DMS114 treated with DMSO at 0.1 percent for 48 hours (cell line): Measurements from ENCODE around the gene TEX101.

ENCODE experiments used
- DNase-seq: peaks from one replicate; lab custom pipeline; 2025; ENCODE audit not compliant: unreplicated experiment; lab: John Stamatoyannopoulos, UW

The TEX101 gene

DNA sequence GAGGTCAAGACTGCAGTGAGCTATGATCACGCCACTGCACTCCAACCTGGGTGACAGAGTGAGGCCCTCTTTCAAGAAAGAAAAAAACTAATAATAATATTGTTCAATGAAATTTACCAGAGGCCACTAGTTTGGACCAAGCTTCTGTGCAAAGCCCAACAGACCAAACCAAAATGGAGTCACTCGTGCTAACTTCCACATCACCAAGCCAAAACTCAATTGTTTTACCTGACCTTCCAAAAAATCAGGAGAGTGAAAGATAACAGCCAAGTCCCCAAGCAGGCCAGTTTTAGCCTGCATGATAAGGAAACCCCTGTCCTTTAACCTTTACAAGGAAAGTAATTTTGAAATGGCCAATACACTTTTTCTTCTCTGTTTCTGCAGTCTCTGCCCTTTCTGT lies 30.7 kb downstream of the TEX101 start:
- no peak for DNase-seq

DNA sequence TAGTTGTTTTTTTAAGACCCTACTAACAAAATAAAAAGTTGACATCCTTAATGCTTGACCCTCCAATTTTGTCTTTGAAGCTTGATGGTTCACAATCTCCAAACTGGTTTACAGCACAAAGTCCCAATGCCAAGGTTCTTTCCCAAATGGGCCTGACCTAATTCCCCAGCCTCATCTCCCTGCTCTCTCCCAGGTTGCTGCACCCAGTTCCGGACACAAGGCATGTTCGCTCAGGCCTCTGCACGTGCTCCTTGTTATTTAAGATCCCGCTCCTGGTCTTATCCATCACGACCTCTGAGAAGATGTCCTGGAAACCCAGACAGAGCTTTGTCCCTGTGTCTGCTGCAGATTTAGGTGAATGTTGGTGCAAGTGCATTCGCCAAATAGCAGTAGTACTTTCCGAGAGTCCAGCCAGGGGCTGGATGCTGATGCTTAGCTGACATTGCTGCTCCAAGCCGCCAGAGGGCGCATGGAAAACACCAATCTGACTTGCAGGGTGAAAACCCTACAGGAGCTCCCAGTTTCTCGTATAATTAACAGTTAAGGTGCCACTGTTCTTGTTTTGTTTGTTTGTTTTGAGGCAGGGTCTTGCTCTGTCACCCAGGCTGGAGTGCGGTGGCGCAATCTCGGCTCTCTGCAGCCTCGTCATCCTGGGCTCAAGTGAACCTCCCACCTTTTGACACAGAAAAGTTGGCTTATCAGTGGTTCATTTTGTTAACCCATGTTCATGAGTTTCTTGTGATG lies 32.2 kb downstream of the TEX101 start:
- DNase-seq: peak; percentile 71

DNA sequence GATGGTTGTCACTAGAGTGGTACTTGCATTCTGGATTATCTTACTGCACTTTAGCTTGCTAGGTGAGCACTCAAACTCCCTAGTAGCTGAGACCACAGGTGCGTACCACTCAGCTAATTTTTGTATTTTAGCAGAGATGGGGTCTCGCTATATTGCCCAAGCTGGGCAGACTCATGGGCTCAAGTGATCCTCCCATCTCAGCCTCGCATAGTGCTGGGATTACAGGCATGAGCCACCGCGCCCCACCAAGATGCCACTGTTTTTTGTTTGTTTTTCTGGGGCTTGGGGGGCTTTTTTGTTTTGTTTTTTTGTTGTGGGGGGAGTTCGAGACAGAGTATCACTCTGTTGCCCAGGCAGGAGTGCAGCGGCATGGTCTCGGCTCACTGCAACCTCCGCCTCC lies 33.0 kb downstream of the TEX101 start:
- no peak for DNase-seq

DNA sequence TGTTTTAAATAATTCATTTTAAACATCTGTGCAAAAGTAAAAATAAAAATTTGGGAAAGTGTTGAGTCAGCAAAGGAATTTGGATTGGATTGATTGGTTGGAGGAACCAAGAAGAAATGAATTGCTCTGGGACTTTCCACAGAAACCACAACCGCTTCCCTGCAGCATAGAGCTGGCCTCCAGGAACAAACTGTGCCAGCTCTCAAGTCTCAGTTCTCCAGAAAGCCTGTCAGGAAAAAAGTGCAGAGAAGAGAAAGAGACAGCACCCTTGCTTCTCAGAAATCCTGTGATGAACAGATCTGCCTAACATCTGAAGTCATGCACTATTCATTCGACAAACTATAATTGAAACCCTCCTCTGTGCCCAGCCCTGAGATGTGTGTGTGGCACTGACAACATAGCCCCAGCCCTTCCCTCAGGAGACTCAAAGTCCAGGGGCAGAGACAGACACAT lies 35.9 kb downstream of the TEX101 start:
- no peak for DNase-seq

DNA sequence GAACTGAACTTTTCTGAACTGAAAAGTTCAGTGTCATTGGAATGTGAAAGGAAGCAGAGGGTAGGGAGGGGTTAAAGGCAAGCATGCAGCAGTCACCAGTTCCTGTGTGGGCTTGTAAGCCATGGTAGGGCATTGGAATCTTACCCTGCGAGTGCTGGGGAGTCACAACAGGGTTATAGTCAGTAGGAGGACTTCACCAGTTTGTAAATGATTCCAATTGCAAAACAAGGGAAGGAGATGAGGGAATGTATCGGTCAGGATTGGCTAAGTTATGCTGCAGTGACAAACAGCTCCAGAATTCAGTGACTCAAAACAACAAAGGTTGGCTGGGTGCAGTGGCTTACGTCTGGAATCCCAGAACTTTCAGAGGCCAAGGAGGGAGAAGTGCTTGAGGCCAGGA lies 37.9 kb downstream of the TEX101 start:
- DNase-seq: no peak

DNA sequence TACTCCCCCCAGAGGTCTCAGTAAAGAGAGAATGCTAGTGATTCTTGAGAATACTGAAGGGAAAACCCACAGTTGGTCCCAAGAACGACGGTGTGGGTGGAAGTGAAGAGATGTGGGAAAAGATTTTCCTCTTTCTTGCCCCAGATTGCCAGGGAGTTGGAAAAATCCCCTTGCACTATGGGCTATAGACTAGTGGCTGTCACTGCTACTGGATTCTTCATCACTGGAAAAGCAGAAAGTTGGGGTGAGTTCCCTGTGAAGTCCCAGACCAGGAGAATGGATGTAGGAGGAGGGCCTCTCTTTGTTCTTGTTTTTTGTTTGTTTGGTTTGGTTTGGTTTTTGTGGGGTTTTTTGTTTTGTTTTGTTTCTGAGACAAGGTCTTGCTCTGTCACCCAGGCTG lies 39.3 kb downstream of the TEX101 start:
- no peak for DNase-seq

DNA sequence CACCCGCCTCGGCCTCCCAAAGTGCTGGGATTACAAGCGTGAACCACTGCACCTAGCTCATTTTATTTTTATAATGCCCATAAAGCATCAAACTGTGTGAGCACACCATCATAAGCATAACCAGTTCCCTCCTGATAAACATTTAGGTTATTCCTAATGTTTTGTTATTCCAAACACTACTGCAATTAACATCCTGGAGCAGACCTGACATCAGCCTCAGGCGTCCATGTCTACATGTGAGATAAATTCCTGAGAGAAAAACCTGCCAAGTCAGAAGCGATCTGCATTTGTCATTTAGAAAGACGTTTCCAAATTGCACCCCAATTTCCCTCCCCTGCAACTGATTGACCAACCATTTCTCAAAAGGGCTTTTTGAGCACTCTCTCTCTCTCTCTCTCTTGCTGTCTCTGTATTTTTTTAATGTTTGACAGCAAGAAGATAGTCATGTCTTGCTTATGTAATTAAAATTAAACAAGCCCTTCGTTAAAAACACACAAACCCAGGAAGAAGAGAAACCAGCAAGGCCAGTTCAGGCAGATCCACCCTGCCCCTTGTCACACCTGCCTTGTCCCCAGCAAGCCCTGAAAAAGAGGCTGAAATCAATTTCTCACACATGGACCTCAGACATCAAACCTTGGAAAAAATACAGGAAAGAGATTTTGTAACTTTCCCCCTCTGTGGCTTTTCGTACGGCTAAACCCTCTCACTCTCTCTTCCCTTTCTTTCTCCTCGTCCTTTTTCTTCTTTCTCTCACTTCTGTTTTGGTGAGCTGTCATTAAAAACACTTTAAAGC lies 40.8 kb downstream of the TEX101 start:
- no peak for DNase-seq

DNA sequence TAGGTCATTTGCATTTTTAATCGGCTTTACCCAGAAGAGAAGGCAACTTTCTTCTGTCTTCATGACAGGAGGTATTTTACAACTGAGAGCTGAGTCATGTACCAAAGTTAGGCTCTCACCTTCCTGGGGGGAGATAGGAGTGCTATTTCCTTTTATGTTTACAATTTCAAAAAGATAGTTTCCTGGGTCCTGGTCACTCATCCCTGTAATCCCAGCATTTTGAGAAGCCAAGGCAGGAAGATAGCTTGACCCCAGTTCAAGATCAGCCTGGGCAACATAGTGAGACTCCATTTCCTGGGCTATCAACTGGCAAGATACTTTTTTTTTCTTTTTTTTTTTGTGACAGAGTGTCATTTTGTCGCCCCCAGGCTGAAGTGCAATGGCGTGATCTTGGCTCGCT lies 43.1 kb downstream of the TEX101 start:
- no peak for DNase-seq

DNA sequence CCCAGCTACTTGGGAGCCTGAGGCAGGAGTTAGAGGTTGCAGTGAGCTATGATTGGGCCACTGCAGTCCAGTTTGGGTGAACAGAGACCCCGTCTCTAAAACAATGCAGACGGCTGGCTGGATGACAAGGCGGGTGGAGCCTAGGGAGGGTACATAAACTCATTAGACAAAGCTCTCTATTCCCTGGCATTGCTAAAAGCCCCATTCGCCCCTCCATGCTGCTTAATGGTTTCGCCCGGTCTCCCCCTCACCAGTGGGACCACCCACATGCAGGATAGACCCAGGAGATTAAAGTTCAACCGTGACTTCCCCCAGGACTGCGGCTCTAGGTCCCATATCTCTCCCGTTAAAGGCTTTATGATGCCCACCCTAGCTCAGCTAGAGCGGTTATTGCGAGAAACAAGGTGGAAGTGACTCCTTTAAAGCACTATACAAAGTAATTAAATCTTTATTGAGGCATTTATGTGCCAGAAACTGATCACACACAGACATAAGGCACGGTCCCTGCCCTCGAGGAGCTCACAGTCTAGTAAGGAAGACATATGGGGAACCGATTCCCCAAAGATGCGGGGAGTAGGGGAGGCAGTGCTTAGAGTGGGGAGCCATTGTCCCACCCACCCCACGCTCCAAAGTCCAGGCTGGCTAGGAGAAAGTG lies 45.8 kb downstream of the TEX101 start:
- DNase-seq: no peak

DNA sequence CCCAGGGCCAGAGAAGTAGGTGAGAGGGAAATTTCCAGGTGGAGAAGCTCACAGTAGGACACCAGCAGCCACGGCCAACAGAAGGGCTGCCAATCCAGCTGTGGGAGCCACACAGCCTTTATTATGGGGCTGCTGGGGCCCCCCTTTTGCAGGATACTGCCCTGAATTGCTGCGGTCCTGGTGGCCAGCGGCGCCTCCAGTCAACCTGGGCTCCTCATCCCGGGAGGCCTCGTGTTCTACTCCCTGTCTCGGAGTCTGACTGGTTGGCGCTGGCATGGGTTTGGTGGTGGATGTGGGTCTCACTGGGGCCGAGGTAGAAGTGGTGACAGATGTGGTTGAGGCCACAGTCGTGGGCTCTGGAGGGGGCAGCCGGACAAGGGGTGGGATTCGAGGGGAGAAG lies 46.6 kb downstream of the TEX101 start:
- no peak for DNase-seq

DNA sequence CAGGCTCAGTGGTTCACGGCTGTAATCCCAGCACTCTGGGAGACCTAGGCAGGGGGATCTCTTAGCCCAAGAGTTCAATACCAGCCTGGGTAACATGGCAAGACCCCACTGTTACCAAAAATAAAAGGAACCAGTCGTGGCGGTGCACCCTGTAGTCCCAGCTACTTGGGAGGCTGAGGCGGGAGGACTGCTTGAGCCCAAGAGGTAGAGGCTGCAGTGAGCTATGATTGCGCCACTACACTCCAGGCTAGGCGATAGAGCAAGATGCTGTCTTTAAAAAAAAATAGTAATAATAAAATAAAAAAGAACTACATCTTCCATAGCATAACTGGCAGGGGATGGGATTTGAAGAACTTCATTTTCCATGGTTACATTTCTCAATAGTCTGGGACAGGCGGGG lies 47.7 kb downstream of the TEX101 start:
- no peak for DNase-seq

DNA sequence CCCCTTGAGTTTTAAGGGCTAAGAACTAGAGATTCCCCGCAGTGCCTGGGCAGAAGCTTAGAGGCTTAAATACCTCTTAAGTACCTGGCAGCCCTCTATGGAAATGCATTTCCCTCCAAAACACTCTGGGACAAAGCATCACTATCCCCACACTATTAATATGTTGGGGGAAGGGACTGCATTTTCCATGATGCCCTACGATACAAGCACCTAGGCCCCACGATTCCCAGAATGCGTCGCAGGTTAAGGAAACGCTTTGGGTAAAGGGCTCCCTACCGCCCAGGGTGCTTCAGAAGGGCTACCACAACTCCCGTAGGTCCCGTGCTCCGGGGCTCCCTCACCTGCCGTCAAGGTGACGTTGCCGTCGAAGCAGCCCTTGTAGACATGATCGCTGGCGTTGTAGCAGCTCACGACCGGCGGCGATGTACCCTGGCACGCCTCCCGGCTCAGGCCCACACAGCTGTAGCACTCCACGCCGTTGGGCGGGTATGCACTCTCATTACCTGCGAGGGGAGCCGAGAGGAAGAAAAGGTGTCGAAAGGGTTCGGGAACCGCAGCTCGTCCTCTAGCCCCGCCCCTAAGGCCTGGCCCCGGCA lies 48.2 kb downstream of the TEX101 start:
- DNase-seq: no peak

DNA sequence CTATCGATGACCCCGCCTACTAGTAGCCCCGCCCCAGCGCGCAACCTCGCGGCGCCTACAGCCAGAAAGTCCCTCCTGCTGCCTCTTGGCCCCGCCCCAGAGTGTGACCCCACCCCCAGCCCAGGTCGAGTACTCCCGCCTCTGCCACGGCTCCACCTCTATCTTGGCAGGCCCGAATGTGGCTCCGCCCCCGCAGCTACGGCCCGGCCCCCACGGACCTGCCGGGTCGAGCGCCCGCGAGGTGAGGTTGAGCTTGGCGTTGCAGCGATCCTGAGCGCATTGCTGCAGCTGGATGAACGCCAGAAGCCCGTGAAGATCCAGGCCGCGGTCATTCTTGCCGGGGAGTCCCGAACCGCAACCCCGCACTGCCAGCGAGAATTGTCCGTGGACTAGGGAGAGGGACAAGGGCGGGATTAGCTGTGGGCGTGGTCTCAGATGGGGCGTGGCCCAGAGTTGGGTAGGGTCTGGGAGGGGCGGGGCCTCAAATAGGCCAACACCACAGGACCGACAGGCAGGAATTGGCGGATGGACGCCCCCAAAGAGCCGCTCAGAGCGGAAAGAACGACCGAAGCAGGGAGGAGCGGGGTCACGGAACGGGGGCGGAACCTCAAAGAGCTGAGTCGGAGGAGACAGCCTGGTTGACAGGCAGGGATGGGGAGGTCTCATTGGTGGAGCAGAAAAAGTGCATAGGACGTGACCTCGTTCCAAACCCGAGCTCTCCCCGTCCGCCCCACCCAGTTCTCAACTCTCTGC lies 48.9 kb downstream of the TEX101 start:
- DNase-seq: peak; percentile 89

DNA sequence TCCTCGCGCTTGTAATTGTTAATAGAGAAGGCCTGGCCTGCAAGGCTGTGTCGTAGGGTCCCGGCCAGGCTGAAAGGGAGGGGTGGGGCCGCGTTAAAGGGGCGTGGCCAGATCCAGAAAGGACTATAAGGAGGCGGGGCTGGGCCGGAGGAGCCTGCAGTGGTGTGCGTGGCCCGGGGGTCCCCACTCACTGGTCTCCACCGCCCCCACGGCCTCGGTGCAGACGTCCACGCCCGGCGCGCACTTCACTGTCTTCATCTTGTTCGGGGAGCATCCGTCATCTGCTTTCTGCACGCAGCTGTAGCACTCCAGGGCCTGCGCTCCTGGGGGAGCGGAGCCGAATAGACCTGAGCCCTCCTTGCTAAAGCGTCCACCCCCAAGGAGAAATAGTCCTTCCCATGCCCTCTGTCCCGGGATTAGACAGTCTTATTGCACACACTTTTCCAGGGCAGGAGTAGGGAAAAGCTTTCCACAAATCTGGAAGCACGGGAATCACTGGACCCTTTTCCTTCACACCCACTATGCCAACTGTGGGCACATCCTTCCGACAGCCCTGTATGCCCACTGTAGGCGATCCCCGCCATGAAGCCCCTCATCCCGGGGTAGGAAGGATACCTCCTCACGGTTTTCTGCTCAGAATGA lies 49.6 kb downstream of the TEX101 start:
- no peak for DNase-seq

DNA sequence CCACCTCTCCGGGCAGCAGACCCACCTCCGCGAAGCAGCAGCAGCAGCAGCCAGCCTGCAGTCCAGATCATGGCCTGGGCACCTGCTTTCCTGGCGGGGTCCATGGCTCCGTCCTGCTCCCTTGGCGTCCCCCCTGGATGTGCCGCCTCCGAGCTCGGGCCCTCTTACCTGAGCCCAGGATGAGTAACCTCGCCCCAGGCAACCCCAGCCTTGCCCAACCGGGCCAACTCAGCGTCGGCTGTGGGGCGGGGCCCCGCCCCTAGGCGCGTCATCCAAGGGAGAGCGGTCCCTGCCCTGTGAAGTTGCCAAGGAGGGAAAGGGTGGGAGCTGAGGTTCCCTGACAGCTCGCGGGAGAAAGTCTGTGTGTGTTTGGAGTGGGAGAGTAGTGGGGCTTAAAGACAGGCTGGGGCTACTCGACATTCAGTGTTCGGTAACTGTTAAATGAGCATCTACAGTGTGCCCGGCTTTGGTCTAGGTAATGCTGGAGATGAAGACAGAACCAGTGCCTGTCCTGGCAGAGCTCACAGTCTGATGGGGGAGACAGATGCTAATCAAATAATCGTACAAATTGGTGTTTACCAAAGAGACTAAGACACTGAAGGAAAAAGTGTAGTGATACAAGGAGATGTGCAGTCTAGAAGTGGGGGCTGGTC lies 50.9 kb downstream of the TEX101 start, which contains the start of gene LYPD3:
TSS of gene LYPD3 (minus strand) at position 141 of the 653 bp plus-strand sequence. CDS start at position 104, 37 bp downstream.
- no peak for DNase-seq

DNA sequence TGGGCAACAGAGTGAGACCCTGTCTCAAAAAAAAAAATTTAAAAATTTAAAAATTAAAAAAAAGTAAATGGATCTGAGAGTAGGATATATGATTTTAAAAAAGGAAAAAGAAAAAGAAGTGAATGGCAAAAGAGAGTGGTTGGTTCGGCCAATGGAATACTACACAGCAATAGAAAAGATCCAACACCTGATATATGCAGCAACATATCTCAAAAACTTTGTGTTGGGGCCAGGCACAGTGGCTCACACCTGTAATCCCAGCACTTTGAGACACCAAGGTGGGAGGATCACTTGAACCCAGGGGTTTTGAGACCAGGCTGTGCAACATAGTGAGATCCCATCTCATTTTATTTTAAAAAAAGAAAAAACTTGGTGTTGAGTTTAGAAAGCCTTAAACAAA lies 52.1 kb downstream of the TEX101 start:
- no peak for DNase-seq

DNA sequence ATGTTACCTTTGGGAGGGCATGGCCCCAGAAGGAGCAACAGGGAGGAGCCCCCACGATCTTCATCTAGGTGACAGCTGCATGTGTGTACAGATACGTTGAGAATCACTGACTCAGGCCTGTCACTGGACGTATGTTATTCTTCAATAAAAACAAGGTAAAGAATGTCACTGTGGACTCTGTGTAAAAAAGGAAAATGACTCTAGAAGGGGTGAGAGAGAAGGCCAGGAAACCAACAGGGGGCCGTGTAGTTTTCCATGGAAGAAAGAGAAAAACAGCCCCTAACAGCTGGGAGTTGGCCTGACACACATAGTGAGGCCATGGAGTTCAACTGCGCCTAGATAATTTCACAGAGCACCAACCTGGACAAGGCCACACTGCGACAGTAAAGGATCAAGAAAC lies 52.6 kb downstream of the TEX101 start:
- no peak for DNase-seq

DNA sequence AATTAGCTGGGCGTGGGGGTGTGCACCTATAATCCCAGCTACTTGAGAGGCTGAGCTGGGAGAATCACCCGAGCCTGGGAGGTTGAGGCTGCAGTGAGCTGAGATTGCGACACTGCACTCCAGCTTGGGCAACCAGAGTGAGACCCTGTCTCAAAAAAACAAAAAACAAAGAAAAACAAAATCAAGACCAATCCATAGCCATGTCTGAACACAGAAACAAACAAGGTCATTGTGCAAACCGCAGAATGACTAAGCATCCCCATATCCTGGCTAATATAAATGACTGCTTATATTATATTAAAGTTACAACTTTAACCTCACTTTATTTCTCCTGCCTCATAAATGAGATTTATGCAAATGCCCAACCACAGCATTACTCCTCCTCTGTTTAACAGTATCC lies 53.0 kb downstream of the TEX101 start:
- DNase-seq: no peak
